Neural cell (in vitro differentiated cells): ENCODE measurements around the gene NIP7.

Experiments used
- EP300 ChIP-seq: fragments of 450-650 bp; conservative IDR thresholded peaks from 2 replicates; pipeline ENCODE4 v1.6.1; 2014; ENCODE audit warnings: antibody characterized with exemption, mild to moderate bottlenecking, moderate library complexity; ENCODE audit not compliant: poor library complexity, severe bottlenecking
- EZH2 ChIP-seq: fragments of 200-600, 300-800 bp; shearing (Covaris generic), sonication (generic); IDR thresholded peaks from 2 replicates; pipeline ENCODE4 v1.6.1; 2014; ENCODE audit warnings: antibody characterized with exemption, low read length, borderline replicate concordance, mild to moderate bottlenecking; ENCODE audit not compliant: insufficient read depth, poor library complexity, severe bottlenecking
- POLR2AphosphoS5 ChIP-seq: IDR thresholded peaks from 2 replicates; pipeline ENCODE4 v1.6.1; 2012
- REST ChIP-seq: IDR thresholded peaks from 2 replicates; pipeline ENCODE4 v1.6.1; 2012; ENCODE audit warnings: borderline replicate concordance
- TAF1 ChIP-seq: IDR thresholded peaks from 2 replicates; pipeline ENCODE4 v1.6.1; 2012; ENCODE audit warnings: low read depth
- TF ChIP-seq, protein P1 (sequence below): fragments of 450-650 bp; IDR thresholded peaks from 2 replicates; pipeline ENCODE4 v1.5.1; 2014; ENCODE audit warnings: antibody characterized with exemption, mild to moderate bottlenecking, moderate library complexity; ENCODE audit not compliant: poor library complexity, severe bottlenecking

- TF ChIP-seq, protein P1, sequence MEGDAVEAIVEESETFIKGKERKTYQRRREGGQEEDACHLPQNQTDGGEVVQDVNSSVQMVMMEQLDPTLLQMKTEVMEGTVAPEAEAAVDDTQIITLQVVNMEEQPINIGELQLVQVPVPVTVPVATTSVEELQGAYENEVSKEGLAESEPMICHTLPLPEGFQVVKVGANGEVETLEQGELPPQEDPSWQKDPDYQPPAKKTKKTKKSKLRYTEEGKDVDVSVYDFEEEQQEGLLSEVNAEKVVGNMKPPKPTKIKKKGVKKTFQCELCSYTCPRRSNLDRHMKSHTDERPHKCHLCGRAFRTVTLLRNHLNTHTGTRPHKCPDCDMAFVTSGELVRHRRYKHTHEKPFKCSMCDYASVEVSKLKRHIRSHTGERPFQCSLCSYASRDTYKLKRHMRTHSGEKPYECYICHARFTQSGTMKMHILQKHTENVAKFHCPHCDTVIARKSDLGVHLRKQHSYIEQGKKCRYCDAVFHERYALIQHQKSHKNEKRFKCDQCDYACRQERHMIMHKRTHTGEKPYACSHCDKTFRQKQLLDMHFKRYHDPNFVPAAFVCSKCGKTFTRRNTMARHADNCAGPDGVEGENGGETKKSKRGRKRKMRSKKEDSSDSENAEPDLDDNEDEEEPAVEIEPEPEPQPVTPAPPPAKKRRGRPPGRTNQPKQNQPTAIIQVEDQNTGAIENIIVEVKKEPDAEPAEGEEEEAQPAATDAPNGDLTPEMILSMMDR, result no peak
- TF ChIP-seq EP300 (no peak), POLR2AphosphoS5 (no peak), EZH2 (no peak), TAF1 (no peak), REST (no peak)
Observed at GRCh38 chr16:69364088-69364487, 24.5 kb downstream of the NIP7 start.
